GM18858 (cell line): ENCODE measurements around the gene KAT2A.
A peak's percentile ranks its signal among the peaks of the same experiment; 100 is the strongest.

Experiments
- ATAC-seq: cut with Tn5 transposase; IDR thresholded peaks from one replicate; pipeline ENCODE4 v1.9.1; 2021; ENCODE audit not compliant: unreplicated experiment

KAT2A gene

DNA sequence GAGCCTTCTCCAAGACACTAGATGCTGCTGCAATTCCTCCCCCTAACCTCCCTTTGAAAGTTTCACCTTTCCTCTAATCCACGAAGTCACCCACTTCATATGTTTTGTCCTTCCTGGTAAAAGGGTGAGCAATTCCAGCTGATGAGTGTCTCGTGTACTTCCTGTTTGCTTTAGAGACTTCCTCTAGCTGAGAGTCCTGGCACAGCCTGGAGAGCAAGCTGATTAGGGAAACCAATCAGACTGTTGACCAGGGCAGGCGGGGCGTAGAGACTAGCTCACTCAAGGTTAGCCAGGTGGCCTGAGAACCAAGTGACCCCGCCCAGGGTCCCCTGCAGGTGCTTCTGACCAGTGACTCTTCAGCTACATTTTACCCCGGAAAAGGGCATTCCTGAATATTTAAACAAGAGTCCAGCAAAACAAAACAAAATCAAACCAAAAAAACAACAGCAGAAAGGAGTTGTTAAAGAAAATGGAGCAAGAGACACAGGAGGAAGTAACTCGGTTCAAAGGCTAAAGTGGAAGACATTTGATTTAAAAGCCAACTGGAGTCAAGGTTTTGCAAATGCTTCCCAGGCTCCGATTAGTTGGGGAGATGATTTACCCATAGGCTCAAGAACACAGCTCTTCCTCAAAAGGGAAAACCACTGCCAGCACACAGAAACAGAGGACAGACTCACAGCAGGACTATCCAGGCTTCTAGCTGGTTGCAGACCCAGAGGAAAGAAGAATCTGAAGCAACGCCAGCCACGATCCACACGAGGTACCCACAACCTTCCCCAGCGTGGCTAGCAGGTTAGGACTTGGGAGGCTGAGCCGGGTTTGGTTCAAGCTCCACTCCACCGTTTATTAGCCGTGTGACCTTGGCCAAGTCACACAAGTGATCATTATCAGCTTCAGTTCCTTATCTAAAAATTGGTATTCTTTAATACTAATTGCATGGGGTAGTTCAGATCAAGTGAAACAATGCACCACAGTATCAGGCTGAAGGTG, 14.8 kb upstream of the KAT2A start:
- ATAC-seq, result no peak

DNA sequence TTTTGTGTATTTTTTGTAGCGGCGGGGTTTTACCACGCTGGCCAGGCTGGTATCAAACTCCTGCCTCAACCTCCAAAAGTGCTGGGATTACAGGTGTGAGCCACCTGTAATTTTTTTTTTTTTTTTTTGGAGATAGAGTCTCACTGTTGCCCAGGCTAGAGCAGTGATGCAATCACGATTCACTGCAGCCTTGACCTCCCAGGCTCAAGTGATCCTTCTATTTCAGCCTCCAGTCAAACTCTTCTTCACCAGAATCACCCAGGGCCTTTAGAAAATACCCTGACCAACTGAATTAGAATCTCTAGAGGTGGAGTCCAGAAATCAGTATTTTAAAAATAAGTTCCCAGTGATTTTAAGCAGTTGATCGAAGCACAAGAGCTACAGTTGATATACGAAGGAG, 14.0 kb upstream of the KAT2A start:
- ATAC-seq, result no peak

GRCh38 chr17:42133461-42134041, 12.4 kb upstream of the KAT2A start:
- ATAC-seq, result peak; percentile 72

- ATAC-seq, result peak; percentile 32
These were observed 11.8 kb upstream of the KAT2A start for GRCh38 chr17:42132941-42133340.

GRCh38 chr17:42131981-42132432, 10.8 kb upstream of the KAT2A start:
- ATAC-seq, result no peak

DNA sequence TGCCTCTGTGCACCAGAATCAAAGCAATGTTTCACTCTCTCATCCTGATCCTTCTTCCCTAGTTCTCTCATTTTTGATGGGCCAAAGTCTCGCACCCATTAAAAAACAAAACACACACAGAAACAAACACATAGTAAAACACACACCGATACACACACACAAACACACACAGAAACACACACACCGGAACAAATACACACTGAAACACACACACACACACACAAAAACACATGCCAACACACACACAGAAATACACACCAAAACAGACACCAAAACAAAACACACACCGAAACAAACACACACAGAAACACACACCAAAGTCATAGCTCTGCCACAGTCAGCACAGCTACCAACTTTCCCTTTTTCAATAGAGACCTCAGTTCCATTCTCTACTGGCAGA, 10.1 kb upstream of the KAT2A start:
- ATAC-seq, result no peak

- no peak for ATAC-seq
These were observed 9.3 kb upstream of the KAT2A start for GRCh38 chr17:42130310-42130936.

- ATAC-seq, result no peak
These were observed 8.1 kb upstream of the KAT2A start for GRCh38 chr17:42129109-42129837.

- no peak for ATAC-seq
These were observed 6.2 kb upstream of the KAT2A start for GRCh38 chr17:42127414-42127813.

DNA sequence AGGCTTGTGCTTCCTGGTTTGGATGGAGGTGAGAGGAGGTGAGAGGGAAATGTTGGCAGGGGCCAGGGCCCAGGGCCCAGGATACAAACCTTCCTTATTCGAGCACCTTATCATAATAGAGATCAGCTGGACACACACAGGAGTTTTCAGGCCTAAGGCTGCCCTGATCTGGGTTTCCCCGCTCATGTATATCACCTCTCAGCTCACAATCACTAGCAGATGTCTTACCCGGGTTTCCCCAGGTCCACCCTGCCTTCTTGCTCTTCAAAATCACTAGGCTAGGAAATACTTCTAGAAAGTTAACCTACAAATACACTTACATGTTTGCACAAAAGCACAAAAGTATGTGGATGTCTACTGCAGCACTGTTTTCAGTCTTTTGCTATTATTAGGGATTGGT, 5.7 kb upstream of the KAT2A start:
- ATAC-seq, result no peak

- no peak for ATAC-seq
These were observed 4.4 kb upstream of the KAT2A start for GRCh38 chr17:42125565-42125964.

GRCh38 chr17:42124256-42124655, 3.1 kb upstream of the KAT2A start:
- ATAC-seq, result no peak

- ATAC-seq, result no peak
These were observed 1.5 kb upstream of the KAT2A start, which contains the start of gene HSPB9 for GRCh38 chr17:42122371-42123303. Gene HSPB9 (plus strand): TSS chr17:42122804. CDS start chr17:42122851, 47 bp downstream.

DNA sequence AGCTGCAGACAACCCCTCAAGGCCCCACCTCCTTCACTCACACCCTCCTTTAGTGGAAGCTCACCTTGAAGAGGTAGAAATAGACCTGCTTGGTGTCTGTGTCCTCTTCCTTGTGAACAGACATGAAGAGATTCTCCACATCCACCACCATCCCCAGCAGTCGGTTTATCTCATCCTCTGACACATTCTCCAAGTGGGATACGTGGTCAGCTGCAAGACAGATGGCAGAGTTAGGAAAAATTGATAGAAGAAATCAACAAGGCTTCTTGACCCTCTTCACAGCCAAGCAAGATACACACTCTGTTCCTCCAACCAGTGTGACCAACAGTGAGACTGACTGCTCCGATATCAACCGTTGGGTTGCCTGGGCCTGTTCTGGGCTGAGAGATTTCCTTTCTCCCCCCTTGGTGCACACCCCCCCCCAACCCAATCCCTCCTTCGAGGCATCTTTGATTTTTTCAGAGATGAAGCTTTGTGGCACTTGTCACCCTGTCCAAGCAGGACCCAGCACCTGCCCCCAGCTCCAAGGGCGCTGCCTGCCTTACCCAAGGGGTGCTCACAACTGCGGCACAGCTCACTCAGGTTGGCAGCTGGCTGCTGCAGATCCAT, 902 bp downstream of the KAT2A start:
- no peak for ATAC-seq

DNA sequence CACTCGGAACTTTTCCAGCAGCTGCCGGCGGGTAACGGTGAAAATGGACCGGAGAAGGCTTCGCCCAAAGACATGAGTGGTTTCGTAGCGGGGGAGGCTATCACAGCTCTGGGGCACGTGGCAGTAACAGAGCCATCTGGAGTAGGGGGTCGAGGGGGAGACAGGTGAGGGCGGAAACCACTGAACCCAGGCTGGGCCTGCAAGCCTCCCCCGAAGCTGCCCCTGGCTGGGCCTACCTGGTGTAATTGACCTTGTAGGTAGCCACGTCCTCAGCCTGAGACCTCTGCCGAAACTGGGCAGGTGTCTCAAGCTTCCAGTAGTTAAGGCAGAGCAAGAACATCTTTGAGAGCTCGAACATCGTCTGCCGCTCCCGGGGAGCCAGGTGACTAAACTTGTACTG, 1.9 kb downstream of the KAT2A start:
- no peak for ATAC-seq

DNA sequence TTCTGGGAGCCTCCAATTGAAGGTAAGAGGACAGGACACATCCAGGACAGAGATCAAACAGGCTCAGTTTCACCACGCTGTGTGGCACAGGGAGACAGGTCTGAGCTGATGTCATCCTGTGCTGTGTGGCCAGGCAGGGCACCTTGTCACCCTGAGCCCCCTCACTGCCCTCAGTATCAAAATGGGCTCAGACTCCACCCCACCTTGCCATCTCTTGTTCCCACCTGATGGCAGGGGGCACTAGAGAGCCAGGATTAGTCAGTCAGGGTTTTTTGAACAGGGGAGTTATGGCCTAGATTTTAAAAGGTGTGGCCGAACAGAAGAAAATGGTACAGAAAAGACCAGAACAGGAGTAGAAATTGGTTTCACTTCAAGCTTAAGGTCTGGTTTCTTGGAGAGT, 2.6 kb downstream of the KAT2A start:
- no peak for ATAC-seq

DNA sequence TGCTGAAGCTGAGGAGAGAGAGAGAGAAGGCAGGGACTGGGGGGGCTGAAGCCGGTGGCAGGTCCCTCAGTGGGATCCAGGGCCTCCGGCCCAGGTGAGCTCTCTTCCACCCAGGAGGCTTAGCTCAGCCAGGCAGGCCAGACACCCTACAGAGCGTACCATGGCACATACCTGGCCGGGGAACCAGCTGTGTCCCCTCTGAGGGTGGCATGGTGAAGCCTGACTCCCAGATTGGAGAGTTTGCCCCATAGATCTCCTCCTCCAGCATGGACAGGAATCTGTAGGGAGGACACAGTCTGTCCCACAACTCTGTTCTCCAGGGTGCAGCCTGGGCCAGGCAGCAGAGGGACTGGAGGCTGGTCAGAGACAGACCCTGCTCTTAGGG, 3.0 kb downstream of the KAT2A start:
- ATAC-seq, result no peak

DNA sequence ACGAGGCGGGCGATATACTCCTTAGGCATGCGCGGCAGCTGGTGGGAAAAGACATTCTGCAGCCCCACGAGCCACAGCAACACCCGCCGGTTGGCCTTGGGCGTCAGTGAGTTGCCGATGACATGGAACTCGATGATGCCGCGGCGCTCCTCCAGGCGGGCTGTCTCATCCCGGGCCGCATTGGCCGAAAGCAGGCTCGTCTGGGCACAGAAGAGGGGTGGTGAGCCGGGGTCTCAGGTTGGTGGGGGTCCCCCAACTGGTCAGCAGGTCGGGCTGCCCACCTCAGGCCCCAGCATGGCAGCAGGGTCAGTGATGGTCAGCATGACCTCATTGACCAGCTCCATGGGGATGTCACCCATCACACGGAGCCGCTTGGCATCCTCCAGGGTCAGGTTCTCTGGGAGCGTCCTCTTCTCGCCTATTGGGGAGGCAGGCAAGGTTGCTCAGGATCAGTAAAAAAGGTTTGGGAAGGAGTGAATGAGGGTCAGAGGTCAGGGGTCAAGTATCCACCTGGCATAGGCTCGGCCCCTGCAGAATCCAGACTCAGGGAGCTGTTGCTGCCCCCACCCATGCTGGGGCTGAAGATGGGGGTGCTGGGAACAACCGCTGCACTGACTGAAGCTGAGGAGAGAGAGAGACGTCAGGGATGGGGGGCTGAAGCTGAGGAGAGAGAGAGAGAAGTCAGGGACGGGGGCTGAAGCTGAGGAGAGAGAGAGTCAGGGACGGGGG, 3.6 kb downstream of the KAT2A start:
- ATAC-seq, result no peak
